HG02970 (cell line): ENCODE measurements around the gene SNX18.

Source experiments
- ATAC-seq: cut with Tn5 transposase; IDR thresholded peaks from one replicate; pipeline ENCODE4 v1.9.1; 2021; ENCODE audit warnings: mild to moderate bottlenecking, moderate library complexity, moderate number of reproducible peaks; ENCODE audit not compliant: unreplicated experiment, low FRiP score

SNX18 gene

DNA sequence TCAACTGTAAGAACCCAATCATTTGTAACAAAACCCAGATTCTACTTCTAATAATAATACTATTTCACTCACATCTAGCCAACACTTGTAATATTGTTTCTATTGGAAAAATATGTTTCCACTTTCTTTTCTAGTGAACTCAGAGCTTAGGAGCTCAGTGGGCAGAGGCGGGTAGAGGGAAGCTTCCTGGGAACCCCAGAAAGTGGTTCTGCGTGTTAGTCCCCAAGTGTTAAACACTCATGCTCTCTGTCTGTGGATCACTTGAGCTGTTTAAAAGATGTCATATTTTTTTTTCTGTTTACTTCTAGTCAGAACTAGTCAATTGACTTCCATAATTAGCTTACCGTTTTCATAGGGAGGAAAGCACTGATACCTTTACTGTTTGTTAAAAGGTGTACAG, 20.6 kb downstream of the SNX18 start:
- no peak for ATAC-seq

DNA sequence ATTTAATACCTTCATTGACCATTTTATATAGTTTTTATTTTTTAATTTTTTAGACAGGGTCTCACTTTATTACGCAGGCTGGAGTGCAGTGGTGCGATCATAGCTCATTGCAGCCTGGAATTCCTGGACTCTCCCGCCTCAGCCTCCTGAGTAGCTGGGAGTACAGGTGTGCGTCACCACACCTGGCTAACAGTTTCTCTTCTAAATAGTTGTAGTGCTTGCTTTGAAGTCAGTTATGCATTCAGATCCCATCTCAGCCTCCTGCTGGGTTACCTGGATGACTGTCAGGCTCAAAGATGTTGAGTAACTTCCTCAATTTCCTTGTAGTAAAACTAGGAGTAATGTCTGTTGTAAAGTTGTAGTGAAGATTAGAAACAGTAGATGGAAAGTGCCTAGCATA, 21.4 kb downstream of the SNX18 start:
- ATAC-seq = no peak

DNA sequence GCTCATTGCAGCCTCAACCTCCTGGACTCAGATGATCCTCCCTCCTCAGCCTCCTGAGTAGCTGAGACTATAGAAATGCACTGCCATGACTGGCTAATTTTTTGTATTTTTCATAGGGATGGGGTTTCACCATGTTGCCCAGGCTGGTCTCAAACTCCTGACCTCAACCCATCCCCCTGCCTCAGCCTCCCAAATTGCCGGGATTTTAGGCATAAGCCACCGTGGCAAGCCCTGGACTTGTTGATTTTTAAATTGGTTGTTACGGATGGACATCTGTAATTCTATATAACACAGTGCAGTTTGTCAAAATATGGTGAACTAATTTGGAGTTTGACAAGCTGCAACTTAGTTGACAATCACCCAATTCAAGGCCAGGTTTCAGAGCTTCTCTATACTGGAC, 22.7 kb downstream of the SNX18 start:
- ATAC-seq = no peak

DNA sequence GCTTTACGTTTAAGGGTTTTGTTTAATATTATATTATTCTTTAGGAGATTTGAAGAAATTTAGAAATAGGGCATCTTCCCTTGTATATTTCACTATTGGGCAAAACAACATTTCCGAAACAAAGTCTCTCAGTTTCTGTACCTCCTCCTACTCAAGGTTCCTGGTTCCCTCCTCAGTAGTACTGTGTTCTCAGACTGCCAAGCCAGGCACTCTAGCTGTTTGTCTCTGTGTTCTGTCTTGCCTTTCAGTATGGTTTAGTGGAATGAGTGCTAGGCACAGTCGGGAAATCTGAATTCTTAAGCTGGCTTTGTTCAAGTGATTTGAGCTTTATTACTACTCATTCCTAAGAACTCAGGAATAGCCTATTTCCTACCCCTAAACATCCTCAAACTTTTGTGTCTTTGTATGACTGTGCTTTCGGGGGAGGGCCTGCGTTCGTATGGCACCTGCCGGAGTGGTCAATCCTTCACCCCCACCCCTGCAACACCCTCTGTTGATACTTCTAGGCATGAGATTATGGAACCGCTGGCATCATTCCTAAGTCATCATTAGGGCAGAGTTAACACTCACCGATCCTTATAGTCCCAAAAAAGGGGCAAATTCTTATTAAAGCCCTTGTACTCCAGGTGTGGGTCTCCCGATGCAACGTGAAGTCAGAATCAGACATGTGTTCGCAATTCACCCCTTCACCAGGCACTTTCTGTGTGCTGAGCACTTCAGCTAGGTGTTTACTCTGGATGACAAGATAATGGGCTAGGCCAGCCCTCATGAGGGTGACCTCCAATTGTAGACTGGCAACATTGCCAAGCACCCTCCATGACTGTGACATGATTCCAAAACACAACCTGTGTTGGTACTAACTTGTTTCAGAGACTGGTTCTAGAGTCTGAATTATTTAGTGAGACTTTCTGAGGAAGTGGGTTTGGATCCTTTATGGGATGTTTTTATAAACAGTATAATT, 24.5 kb downstream of the SNX18 start:
- no peak for ATAC-seq

DNA sequence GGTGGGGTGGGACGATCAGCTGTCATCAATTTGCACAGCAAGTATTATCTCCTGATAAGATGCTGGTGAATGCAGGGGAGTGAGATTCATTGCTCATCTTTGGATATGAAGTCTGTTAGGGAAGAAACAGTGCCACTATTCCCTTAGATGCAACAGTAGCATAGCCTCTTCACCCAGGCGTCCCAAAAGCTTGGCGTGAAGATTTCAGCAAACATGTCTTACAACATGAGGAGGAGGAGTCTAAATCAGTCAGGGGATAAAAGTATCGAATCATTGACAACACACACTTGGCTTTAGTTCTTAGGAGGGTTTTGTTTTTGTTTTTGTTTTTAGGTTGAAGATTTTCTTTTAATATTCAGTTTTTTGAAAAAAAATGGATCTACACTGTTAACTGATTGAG, 26.5 kb downstream of the SNX18 start:
- no peak for ATAC-seq

DNA sequence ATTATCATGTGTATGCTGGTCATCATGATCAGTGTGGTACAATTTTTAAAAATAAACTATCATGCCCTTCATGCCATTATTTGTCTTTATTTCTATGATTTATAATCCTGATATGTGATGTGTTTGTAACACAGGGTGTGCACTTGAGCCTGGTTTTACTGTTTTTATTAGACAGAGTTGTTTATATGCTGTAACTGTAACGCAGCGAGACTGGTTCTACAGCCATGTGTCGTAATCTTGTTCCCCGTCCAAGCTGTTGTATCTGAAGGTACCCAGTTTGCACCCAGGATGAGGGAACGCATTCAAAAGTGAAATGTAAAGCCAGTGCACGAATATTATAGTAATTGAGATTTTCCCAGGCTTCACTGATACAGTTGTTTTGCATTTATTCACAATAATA, 28.2 kb downstream of the SNX18 start:
- ATAC-seq = no peak

DNA sequence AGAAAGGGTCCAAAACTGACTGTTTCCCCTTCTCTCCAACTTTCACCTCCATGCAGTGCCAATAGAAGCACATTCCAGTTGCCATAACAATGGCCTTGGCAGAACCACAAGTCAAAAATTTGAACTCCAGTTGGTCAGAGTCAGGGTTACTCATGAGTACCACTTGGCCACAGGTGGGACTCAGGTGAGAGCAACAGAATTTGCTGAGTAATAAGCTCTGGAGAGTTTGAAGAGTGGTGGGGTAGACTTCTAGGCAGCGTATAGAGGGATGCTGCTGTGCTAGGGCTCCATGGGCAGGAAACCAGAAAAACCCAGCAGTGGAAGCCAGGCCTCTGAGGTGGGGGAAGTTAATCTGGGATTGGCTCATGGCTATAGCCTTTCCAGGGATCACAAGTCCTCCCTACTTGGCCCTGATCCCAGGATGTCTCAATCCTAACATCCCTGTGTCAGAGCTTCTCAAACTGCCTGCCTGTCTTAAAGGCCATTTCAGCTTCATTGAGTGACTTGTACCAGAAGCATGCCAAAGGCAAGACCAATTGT, 30.2 kb downstream of the SNX18 start:
- ATAC-seq = no peak

DNA sequence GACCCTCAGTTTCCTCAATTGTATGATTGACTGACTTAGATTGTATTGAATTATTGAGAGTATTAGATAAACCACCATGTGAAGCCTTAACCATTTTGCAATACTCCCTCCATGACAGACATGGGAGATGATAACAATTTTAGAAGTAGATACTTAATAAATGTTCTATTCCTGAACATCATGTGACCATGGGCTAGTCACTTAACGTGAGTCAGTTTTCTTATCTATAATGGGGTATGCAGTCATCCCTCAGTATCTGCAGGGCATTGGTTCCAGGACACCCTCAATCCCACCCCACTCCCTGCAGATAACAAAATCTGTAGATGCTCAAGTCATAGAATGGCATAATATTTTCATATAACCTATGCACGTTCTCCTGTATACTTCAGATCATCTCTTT, 31.0 kb downstream of the SNX18 start:
- no peak for ATAC-seq

DNA sequence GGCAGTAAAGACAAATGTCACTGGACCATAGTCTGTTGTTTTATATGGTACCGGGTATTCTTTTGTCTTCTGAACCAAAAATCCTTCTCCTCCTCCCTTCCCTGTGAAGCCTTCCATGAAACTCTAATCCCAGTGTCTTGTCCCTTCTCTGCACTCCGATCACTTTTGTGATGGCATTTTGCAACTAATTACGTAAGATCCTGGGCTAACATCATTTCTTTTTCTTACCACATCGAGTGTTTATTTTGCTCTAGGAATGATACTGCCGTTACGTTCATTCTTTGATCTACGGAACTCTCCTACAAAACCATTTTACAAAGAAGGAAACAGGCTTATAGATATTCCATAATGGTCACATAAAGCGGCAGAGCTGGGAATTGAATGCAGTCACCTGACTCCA, 33.7 kb downstream of the SNX18 start:
- no peak for ATAC-seq

DNA sequence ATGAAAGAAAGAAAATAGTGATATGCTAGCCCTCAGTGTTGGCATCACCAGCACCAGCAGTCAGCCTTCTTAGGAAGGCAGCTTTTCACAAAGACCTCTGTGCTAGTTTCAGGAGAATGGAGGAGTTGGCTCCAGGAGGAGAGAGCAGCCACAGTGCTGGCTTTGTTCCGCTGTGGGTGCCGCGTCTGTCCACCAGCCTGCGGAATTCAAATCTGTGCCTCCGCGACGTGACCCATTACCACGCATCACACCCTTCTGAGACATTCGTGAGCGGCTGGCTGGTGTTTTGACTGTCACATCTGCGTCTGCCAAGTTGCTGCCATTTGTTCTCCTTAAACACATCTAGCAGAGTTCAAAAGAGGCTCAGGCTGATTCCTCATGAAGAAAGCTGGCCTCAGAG, 34.4 kb downstream of the SNX18 start:
- no peak for ATAC-seq

DNA sequence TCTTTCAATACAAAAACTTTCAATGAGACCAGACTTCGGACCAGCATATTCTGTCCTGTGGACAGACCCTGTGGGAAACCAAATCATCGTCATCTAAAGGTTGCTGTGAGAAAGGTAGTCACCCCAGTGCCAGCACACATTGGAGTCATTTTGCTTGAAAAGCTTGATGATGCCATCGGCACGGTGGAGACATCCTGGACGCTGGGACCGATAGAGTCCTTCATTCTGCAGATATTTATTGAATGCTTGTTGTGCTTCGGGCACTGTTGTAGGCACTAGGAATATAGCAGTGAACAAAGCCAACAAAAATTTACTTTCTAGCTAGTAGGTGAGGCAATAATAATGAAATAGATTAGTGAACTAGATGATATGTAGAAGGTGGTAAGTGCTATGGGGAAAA, 34.9 kb downstream of the SNX18 start:
- no peak for ATAC-seq

DNA sequence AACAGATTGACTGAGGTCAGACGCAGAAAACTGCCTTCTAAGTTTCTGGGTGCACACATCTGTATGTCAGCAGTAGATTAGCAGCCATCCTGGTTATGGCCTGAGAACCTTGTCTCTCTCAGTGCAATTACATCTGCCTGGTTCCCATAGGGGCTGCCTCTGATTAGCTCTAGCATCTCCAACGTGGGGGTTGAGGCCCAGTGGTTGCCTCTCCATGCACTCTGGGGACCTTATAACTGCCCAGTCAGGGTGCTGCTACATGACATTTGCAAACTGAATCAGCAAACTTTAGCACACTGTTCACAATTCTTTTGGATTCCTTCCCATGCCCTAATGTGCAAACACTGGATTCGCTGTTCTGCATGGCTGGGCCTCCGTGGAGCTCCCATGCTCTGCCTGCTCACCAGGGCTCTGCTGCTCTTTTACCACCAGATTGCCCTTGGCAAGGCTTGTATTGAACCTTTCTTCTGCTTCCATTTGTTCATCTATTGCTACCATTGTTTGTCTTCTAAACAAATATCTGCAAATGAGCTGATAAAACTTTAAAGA, 36.2 kb downstream of the SNX18 start:
- ATAC-seq = no peak

DNA sequence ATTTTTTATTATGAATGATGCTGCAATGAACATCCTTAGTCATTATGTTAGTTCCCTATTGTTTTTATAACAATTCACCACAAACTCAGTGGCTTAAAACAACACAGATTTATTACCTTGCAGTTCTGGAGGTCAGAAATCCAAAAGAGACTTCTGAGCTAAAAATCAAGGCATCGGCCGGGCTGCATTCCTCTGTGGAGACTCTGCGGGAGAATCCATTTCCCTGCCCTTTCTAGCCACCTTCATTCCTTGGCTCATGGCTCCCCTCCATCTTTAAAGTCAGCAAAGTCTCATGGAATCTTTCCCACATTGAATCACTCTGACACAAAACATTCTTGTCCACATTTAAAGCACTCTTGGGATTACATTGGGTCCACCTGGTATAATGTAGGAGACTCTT, 38.6 kb downstream of the SNX18 start:
- no peak for ATAC-seq

DNA sequence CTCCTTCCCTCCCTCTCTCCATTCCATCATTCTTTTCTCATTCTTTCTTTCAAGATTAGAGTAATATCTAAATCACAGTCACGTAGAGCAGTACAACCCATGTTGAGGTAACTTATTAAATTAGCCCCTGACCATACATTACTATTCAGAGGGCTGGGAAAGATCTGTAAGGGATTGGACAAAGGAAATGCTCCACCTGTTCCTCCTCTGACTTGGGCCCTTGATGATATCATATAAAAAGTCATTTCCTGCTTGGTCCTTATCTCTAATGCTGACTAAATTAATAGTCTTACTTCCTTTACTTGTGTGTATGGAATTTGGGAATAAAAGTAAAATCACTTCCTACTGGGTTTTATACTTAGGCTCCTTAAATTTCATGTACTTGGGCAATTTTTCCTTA, 40.8 kb downstream of the SNX18 start:
- no peak for ATAC-seq

DNA sequence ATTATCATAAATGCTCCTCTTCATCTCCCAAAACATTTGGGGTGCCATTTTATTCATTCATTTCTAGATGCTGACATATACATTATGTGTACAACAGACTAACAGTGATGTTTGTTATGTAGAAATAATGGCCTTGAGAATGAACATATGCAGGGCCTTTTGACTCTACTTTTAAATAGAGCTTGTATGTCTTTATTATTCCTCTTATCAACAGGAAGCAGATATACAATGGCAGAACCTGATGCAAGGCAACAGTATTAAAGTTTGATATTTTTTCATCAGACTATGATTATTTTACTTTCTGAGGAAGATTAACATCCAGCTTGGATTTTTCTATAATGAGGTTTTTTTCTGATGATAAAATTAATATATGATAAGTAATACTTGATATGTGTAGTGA, 44.1 kb downstream of the SNX18 start:
- no peak for ATAC-seq

DNA sequence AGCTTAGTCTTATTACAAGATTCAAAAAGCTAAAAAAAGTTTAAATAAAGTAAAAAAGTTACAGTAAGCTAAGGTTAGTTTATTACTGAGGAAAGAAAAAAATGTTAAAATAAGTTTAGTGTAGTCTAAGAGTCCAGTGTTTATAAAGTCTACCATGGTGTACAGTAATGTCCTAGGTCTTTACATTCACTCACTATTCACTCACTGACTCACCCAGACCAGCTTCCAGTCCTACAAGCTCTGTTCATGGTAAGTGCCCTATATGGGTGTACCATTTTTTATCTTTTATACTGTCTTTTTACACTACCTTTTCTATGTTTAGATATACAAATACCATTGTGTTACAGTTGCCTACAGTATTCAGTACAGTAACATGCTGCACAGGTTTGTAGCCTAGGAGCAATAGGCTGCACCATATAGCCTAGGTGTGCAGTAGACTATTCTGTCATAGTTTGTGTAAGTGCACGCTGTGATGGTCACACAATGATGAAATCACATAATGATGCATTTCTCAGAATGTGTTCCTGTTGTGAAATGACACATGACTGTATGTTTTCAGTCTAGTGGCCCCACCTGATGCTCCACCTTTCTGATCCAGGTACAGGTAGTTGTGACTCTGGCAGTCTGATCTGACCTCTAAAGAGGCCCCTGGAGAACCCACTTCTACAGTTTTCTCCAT, 45.7 kb downstream of the SNX18 start:
- ATAC-seq = no peak

DNA sequence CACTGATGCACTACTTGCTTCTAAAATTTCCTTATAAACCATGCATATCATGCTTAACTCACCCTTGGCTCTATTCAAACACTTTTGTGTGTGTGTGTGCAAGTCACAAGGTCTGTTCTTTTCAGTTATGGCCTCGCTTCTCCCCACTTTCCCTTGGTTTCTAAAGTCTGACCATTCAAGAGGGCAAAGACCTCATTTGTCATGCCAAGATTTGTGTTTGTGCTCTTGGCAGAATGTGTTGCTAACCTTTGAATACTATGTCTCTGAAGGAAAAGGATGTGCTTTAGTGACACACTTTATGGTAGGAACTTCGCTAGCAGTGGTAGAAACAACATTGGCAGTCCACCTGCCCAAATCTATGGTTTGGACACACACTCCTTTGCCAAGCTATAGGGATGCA, 50.4 kb downstream of the SNX18 start:
- ATAC-seq = no peak

DNA sequence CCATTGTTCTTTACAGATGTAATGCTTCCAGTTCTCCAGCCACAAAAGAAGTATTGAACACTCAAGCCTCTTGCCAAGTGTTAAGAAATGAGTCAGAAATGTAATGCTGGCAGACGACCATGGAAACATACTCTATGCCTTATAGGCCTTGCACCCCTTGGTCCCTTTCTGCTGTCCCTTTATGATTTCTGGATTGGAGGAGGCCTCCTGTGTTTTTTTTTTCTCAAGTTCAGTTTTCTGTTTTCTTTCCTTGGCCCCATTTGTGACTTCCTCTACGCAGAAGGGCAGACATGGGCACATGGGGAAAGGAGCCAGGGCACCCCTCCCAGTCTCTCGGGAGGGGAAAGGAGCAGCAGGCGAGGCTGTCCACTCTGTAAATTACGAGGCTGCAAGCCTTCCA, 53.4 kb downstream of the SNX18 start:
- no peak for ATAC-seq

DNA sequence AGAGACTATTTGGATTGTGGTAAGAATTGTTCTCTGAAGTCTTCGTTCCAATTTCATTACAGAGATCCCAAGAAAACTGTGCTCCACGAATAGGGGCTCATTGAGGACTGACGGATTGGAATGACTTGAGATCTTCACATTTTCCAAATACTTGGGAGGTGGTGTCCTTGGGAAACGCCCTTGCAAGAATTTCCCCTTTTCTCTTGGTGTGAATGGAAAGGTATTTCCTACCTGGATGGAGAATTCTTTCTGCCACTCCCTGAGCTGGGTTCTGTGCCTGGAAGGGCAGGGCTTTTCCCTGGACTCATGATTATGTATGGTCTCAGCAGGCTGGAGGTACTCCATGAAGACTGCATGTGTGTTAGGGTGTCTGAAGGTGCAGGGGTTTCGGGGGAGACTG, 53.9 kb downstream of the SNX18 start:
- no peak for ATAC-seq

DNA sequence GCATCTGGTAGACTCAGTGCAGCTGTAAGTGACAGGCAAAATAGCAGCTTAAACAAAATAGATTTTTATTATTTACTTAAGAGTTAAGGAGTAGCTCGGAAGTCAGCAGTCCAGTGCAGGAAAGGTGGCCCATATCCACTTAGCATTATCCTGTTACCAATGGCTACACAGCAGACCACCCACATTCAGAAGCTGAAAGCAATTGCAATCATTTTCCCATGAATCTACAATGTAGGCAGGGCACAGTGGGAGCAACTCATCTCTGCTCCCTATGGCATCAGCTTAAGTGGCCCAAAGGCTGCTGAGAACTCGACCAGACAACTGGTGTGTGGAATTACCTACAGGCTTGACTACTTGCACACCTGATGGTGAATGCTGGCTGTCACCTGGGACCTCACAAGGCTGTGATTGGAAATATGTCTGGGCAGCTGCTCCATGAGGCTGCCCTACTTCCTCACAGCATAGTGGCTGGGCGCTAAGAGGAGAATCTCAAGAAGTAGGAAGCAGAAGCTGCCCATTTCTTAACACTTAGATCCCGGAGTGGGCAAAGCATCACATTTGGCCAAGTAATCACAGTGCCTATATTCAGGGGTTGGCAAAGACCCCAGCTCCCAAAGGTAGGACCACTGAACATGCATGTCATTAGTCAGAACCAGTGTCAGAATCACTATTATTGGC, 56.4 kb downstream of the SNX18 start:
- no peak for ATAC-seq

DNA sequence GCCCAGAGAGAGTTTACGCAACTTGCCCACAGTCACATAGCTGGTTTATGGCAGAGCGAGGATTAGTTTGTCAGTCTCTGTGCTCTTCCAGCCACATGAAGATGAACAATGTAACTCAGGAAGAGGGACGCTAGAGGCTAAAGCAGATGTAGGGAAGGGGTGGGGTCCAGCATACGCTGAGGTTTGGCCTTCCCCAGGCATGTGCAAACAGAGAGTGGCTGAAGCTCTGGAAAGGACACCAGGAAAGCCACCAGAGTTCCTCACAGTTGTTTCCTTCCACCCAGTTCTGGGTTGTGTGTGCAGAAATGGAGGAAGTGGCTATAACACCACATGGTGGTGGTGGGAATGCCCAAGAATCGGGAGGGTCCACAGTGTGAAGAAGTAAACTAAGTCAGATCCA, 60.0 kb downstream of the SNX18 start:
- no peak for ATAC-seq
